Measurements from ENCODE around the gene AKR1C4. TPM values are rescaled to one million over a fixed set of nuclear protein-coding genes. Genes with fewer than 3 reads are reported as not detected.
"Not testable (repeated sequence)": the region's sequence is repeated elsewhere in the genome, so short reads cannot be mapped to it uniquely, and the experiment has no call there.

AKR1C4 gene
- total RNA-seq, 1 experiment from 2014 or later, result not detected

DNA sequence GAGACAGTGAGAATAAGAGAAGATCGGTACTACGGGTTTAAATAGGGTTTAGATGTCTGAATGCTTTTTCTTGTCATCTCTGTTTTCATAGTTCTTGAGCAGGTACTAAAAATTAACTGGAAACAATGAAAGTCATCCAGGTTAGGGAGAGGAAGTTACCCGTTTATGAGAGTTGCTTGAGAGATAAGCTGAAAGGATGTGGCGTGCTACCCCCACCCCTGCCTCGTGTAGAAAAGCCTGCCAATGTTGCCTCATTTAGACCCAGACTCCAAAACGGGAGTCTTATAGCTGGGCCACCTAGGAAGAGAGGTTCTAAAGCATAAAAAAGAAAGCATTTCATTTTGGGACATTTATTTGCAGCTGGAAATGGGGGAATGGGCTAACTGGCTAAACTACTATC, 10.2 kb downstream of the AKR1C4 start:
- DNase-seq (ENCODE audit: low spot score), result no peak

DNA sequence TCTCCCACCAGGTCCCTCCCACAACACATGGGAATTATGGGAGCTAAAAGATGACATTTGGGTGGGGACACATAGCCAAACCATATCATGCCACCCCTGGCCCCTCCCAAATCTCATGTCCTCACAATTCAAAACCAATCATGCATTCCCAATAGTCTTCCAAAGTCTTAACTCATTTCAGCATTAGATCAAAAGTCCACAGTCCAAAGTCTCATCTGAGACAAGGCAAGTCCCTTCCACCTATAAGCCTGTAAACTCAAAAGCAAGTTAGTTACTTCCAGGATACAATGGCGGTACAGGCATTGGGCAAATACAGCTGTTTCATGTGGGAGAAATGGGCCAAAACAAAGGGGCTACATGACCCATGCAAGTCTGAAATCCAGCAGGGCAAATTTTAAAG, 13.1 kb downstream of the AKR1C4 start:
- DNase-seq (ENCODE audit: low spot score), result not testable (repeated sequence)

DNA sequence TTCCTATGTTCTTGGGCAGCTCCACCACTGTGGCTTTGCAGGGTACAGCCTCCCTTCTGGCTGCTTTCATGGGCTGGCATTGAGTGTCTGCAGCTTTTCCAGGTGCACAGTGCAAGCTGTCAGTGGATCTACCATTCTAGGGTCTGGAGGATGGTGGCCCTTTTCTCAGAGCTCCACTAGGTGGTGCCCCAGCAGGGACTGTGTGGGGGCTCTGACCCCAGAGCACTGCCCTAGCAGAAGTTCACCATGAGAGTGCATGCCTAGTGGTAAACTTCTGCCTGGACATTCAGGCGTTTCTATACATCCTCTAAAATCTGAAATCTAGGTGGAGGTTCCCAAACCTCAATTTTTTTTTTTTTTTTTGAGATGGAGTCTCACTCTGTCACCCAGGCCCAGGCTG, 13.6 kb downstream of the AKR1C4 start:
- DNase-seq (ENCODE audit: low spot score), result not testable (repeated sequence)

DNA sequence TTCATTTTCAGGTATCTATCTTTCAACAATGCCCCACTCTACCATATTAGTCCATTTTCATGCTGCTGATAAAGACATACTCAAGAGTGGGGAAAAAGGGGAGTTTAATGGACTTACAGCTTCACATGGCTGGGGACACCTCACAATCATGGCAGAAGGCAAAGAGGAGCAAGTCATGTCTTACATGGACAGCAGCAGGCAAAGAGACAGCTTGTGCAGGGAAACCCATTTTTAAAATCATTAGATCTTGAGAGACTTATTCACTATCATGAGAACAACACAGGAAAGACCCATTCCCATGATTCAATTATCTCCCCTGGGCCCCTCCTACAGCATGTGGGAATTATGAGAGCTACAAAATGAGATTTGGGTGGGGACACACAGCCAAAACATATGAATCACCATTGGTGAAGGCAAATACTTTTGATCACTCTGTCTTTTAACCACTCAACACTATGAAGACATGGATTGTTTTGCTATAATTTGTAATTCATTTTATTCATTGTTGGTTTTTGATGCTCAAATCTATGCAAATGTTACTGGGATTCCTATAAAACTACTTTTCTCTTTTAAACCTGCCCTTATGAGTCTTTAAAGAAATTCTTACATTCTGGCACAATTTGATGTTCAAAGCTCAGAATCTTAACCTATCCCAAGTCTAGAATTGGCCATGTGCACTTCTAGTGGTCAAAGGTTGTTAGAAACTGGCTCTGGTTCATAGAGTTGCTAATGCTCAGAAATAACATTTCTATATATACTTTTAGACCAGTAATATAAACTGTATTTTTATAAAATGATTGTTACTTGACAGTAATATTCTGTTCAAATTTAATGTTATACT, 15.3 kb downstream of the AKR1C4 start:
- no peak for DNase-seq (ENCODE audit: low spot score)

DNA sequence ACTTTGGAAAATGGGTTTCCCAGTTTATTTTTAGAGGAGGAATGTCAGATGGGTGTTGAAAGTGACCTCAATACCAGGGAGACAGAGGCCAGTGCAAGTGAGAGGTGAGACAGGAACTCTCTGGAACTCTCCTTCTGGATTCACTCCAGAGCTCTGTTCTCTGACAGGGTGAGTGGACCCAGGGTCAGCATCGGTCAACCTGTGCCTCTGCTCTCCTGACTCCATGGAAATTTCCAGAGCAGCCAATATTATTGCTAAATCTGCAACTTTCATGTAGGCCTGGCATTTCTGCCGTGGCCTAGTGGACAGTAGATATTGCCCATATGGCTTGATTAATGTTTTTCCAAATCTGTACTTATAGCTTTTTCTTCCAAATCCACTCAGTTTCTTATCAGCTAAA, 20.2 kb downstream of the AKR1C4 start:
- no peak for DNase-seq (ENCODE audit: low spot score)

DNA sequence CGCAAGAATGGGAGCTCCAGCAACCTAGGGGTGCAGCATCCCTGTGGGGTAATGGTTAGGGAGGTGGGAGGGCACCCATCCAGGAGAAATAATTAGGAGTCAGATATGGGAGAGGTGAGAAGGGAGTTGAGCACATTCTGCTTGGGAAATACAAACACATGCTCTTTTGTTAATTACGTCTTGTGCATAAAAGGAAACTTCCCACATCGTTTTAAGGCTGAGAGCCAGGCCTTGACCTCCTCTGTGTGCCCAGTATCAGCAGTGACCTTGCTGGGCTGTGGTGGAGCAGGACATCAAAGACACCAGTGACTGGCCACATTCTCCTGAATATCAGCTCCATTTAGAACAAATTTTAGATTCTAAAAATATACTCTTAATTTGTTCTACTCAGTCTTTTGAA, 22.6 kb downstream of the AKR1C4 start:
- DNase-seq (ENCODE audit: low spot score), result no peak

DNA sequence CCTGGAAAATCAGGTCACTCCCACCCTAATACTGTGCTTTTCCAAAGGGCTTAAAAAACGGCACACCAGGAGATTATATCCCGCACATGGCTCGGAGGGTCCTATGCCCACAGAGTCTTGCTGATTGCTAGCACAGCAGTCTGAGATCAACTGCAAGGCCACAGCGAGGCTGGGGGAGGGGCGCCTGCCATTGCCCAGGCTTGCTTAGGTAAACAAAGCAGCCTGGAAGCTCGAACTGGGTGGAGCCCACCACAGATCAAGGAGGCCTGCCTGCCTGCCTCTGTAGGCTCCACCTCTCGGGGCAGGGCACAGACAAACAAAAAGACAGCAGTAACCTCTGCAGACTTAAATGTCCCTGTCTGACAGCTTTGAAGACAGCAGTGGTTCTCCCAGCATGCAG, 26.3 kb downstream of the AKR1C4 start:
- DNase-seq (ENCODE audit: low spot score), result peak; percentile 35

DNA sequence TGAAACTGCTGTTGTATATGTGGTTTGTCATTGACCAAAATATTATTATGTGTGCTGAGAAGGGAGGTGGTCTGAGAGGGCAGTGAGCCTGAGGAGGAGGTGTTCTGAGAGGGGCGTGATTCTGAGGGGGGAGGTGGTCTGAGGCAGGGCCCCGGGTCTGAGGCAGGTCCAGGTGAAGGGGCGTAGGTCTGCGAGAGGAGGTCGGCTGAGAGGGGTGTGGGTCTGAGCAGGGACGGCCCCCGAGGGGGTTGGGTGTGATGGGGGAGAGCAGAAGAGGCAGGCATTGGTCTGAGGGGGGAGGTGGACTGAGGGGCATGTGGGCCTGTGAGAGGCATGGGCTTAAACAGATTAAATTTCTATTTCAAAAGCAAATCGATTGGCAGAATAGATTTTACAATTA, 32.4 kb downstream of the AKR1C4 start:
- DNase-seq (ENCODE audit: low spot score), result no peak

DNA sequence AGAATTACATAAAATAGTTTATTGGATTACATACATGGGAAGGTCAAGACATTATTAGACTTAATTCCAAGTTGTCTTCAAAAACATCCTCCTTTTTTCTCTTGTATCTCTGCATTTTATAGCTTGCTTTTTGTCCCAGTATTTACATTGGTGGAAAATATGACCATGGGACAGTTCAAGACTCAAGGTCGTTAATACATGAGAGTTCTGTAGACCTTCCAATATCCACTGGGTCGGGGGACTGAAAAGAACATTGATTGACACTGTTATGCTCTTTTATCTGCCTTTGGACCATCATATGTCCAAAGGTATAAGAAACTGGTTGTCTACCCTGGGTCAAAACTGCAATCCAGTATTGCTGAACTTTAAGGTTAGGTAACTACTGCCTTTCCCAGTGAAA, 36.7 kb downstream of the AKR1C4 start:
- DNase-seq (ENCODE audit: low spot score), result no peak

DNA sequence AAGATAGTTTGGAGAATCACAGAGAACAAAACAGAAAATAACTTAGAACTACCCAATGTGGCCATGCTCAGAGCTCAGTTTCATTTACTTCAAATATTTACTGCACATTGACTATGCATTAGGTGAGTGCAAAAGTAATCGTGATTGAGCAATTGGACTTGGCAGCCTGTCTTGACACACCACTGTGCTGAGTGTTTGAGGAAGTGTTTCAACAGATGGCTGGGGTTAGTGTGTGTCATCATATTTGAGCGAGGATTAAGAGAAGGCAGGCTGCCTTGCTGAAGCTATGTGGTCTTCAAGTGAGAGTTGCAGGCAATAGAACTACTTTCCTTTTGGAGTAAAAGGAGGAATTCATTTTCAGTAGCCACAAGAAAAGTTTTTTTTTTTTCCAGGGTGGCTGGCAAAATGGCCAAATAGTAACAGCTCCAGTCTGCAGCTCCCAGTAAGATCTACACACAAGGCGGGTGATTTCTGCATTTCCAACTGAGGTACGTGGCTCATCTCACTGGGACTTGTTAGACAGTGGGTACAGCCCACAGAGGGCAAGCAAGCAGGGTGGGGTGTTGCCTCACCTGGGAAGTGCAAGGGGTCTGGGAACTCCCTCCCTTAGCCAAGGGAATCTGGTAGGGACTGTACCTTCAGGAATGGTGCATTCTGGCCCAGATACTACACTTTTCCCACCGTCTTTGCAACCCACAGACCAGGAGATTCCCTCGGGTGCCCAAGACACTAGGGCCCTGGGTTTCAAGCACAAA, 37.6 kb downstream of the AKR1C4 start:
- DNase-seq (ENCODE audit: low spot score), result peak; percentile 67

DNA sequence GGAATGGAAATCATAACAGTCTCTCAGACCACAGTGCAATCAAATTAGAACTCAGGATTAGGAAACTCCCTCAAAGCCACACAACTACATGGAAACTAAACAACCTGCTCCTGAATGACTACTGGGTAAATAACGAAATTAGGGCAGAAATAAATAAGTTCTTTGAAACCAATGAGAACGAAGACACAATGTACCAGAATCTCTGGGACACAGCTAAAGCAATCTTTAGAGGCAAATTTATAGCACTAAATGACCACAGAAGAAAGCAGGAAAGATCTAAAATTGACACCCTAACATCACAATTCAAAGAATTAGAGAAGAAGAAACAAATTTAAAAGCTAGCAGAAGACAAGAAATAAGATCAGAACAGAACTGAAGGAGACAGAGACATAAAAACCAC, 40.9 kb downstream of the AKR1C4 start:
- not testable (repeated sequence) for DNase-seq (ENCODE audit: low spot score)

DNA sequence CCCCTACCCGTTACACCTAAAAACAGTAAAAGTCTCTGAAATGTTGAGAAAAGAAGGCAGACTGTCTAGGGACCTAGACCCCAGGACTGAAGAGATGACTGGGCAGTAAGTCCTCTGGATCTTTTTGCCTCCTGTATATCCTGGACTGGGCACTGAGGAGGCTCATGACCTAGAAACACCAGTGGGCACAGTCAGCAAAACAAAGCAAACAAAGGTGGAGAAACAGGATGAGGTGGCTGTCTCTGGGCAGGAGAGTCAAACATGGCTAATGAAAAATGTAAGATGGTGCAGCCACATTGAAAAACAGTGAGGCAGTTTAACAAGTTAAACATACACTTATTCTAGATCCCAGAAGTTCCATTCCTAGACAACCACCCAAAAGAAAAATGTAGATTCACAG, 45.9 kb downstream of the AKR1C4 start:
- DNase-seq (ENCODE audit: low spot score), result no peak

DNA sequence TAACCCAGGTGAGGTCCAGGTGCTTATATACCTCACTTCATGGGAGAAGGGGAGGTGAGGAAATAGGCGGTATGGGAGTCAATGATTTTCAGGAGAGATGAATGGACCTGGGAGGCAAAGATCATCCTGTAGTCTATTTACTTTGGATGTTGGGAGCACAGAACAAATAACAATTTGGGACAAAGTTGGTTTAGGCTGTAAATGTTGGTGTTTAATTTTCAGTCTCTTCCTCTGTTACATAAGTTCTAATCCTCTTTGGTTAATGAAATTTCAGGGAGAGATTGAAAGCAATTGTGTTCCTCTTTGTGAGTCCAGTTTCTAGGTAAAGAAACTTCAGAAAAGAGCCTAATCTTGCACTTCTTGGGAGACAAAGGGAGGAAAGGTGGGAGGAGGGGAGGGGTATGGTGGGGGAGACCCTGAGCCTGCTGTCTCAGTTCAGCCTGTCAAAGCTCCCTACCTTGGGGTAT, 46.9 kb downstream of the AKR1C4 start:
- no peak for DNase-seq (ENCODE audit: low spot score)

DNA sequence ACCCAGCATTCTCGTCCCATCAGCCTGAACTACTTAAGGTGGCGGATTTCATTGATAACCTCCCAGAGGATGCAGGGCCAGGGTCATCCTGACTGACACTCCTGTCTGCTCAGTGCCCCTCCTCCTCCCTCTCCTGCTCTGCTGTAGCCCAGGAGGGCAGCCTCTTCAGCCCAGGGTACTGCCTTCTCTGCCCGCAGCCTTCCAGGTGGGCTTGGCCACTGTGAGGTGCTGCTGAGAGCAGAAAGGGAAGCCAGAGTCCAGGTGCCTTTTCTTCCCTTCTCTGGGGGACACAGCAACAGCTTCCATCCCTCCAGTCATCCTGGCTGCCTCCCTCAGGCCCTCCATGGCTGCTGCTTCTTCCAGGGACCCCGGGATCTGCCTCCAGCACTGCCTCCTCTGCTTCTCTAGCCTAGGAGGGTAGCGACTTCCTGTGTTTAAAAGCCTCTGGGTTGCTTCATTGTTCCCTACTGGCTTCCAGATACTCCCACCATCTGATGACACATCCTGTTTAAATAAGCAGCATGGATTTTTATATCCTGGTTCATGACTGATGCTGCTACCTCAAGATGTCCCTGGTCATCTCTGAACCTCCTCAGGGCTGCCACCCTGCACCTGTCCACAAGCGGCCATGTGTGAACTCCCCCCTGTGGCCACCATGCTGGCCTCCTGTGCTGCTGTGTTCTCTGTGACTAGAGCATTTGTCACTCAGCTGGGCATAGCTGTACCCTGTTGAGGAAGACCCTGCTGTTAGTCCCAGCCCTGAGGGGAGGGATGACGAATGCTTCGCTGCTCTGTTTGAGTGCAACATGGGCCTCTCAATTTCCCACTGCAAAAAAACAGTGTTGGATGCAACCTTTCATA, 55.8 kb downstream of the AKR1C4 start:
- DNase-seq (ENCODE audit: low spot score), result peak; percentile 30

DNA sequence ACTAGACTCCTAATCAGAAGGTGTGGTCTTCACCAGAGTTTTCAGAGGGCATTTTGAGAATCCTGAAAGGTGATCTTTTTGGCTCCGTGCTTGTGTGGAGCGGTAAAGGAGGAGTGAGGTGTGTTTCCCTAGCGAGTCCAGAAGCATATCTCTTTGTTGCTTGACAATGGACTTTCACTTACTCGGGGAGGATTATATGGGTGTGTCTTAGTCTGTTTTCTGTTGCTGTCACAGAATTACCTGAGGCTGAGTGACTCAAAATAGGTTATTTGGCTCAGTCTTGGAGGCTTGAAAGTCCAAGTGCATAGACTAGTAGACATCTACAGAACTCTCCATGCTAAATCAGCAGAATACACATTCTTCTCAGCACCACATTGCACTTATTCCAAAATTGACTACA, 57.9 kb downstream of the AKR1C4 start:
- DNase-seq (ENCODE audit: low spot score), result no peak

DNA sequence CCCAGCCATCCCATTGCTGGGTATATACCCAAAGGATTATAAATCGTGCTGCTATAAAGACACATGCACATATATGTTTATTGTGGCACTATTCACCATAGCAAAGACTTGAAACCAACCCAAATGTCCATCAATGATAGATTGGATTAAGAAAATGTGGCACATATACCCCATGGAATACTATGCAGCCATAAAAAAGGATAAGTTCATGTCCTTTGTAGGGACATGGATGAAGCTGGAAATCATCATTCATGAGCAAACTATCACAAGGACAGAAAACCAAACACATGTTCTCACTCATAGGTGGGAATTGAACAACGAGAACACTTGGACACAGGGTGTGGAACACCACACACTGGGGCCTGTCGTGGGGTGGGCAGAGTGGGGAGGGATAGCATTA, 61.1 kb downstream of the AKR1C4 start:
- not testable (repeated sequence) for DNase-seq (ENCODE audit: low spot score)

DNA sequence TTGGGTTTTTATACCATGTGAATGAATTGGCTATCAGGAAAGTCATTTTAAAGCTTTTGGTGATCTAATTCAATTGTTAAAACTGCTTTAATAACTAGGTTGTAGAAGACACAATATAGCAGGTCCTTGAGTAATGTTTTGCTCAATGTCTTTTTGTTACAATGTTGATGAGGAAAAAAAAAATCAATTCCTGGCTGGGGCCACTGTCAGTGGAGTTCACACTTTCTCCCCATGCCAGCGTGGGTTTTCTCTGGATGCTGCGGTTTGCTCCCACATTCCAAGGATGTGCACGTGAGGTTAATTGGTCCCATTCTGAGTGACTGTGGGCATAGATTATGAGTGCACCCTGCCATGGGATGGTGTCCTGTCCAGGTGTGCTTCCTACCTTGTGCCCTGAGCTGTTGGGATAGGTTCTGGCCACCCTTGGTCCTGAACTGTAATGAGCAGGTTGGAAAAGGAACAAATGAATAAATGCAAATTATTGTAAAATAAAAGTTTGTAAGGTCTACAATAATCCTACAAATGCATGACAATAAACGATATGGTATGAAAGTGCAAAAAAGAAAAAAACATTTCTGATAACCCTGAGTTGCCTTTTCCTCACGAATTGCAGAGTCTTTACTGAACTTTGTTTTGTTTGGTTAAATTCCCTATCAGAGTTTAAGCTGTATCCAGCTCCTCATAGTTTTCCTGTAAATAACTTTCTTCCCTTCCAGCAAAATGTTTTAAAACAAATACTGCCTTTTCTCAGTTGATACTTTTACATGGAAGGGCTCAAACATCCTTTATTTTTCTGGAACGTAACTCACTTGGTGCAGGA, 62.7 kb downstream of the AKR1C4 start:
- no peak for DNase-seq (ENCODE audit: low spot score)

DNA sequence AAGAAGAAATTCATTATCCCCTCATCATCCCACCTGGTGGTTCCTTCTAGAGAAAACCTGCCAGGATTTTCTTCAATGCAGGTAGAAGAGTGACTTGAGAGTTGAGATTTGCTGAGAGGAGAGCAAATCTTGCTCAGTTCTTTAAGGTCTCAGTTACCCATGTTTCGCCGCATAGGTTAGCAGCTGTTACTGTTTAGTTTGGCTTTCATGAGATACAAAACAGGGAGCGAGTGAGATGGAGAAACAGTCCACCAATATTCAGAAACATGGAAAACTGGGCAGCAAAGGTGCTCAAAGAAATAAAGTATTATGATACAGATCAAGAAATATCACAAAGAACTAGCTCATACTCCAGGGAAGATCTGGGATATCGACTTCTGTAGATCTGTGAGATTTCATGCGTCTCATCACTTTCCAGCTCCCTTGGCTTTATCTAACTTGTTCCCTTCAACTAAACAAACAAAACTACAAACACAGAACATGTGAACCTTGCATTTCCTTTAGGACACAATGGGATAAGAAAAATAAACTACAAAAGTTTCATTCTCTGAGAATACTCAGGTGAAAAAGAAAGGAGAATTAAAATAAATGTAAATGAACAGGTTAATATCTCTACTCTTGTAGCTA, 63.4 kb downstream of the AKR1C4 start:
- DNase-seq (ENCODE audit: low spot score), result no peak

DNA sequence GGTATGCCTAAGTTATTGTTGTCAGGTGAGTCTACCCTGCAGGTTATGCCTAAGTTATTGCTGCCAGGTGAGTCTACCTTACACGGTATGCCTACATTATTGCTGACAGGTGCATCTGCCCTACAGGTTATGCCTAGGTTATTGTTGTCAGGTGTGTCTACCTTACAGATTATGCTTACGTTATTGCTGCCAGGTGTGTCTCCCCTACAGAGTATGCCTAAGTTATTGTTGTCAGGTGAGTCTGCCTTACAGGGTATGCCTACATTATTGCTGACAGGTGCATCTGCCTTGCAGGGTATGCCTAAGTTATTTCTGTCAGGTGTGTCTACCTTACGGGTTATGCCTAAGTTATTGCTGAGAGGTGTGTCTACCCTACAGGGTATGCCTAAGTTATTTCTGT, 64.2 kb downstream of the AKR1C4 start:
- no peak for DNase-seq (ENCODE audit: low spot score)

DNA sequence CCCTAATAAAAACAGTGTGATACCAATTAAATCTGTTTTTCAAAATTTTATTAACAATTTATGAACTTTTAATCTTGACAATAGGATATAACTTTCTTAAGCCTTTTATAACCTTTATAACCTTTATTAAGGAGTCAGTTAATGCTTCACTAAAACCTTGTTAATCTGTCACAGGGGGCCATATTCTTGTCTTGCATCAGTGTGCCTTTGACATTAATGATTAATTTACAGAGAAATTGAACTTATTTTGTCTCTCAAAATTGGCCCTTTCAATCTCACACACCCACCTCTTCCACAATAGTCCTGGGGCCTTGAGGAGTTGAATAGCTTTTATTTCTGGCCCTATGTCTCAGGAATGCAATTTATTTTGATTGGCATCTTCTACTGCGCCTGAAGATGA, 68.5 kb downstream of the AKR1C4 start:
- no peak for DNase-seq (ENCODE audit: low spot score)

DNA sequence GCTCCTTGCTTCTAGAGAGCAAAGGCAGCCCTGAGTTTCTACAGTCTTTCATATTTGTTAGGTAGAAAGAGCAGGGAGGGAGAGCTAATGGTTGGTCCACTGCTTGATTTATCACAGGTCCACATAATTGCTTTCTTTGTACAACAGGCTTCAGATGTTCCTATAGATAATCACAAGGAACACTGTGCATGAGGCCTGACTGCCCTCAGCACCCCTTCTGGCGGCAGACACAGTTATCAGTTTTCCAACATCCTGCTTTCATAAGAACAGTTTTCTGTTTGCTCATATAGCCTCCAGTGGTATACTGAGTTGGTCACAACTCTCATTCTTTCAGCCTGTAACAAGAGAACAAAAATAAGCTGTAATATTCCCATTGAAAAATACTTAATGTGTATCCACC, 69.7 kb downstream of the AKR1C4 start:
- DNase-seq (ENCODE audit: low spot score), result no peak
